GM13977 (cell line): ENCODE data around the gene SRSF1.

ENCODE experiments used
- DNase-seq: peaks from one replicate; pipeline ENCODE4 v3.0.0; 2012; ENCODE audit warnings: low spot score
- in situ Hi-C: fragments of 300-500 bp; cut with MboI; formaldehyde crosslinking; loops from one replicate; pipeline ENCODE4 v1.12.0; 2022; ENCODE audit warnings: low sequenced_read_pairs, low pct_unique_long_range_greater_than_20kb, mixed read lengths, inconsistent platforms; ENCODE audit not compliant: unreplicated experiment
- TF ChIP-seq, protein P1 (sequence below): IDR thresholded peaks from 2 replicates; pipeline ENCODE4 v1.5.1; 2012; ENCODE audit warnings: mild to moderate bottlenecking, control low read depth; ENCODE audit not compliant: insufficient read depth; ENCODE audit errors: extremely low read depth, missing control alignments

SRSF1 gene

DNA sequence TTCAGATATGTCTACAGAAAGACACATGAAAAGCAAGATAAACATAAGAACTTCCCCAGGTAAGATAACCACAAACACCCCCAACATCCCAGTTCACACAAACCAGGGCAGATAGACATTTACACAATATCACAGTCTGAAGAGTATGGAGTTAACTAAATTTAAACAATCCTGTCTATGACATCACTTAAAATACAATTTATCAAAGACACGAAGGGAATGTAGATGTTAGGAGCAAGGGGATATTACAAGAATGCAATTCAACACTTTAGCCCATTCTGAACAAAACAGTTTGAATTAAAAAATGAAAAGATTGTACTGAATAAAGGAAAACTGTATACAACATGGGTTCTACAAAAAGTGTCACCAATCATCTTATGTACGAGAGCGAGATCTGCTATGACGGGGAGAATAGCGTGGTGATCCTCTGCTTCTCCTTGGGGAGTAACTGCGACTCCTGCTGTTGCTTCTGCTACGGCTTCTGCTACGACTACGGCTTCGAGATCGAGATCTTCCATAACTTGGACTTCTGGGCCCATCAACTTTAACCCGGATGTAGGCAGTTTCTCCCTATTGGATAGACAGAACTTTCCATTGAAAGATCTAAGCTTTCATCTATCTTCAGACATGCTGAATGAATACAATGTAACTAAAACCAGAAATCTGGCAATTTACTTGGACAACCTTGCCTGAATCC, 1.9 kb downstream of the SRSF1 start:
- in situ Hi-C loops = loop anchor here (10.0 kb wide), 1 partner anchor 150 kb away; the partner anchor contains the start of gene MRPS23
- no peak for DNase-seq
- TF ChIP-seq, protein P1, sequence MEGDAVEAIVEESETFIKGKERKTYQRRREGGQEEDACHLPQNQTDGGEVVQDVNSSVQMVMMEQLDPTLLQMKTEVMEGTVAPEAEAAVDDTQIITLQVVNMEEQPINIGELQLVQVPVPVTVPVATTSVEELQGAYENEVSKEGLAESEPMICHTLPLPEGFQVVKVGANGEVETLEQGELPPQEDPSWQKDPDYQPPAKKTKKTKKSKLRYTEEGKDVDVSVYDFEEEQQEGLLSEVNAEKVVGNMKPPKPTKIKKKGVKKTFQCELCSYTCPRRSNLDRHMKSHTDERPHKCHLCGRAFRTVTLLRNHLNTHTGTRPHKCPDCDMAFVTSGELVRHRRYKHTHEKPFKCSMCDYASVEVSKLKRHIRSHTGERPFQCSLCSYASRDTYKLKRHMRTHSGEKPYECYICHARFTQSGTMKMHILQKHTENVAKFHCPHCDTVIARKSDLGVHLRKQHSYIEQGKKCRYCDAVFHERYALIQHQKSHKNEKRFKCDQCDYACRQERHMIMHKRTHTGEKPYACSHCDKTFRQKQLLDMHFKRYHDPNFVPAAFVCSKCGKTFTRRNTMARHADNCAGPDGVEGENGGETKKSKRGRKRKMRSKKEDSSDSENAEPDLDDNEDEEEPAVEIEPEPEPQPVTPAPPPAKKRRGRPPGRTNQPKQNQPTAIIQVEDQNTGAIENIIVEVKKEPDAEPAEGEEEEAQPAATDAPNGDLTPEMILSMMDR = no peak

DNA sequence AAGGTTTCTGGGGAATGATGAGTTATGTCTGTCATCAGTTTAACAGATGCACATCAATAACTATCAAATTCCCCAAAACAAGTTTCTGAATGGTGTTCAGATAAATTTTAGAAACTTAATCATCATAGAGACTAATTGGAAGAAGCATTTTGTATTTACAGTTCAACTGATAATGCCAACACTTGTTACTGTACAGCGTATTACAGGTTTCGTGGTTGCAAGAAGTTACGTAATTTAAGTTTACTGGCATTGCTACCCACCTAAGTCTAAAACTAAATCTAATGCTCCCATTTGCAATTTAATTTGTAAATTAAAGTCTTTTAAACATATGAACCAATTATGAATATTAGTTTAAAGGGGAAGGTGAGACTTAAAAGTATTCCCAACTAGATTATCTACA, 3.0 kb downstream of the SRSF1 start:
- in situ Hi-C loops = loop anchor here (10.0 kb wide), 1 partner anchor 149 kb away; the partner anchor contains the start of gene MRPS23
- DNase-seq = no peak
- TF ChIP-seq, protein P1 = no peak

DNA sequence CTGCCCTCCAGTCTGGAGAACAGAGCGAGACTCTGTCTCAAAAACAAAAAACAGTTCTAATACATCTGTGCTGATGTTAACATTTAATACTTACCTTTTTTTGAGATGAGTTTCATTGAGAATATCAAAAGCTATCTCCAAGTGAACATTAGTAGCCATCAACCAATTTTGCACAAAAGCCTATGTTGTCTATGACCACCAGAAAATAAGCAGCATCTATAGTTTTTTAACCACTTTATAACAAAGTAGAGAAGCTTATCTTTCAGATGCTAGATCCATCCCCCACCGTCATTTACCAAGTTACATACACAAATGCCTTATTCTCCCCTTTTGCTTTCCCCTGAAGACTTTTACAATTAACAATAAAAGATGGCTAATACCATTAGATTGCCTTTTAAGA, 4.1 kb downstream of the SRSF1 start:
- in situ Hi-C loops = loop anchor here (10.0 kb wide), 1 partner anchor 148 kb away; the partner anchor contains the start of gene MRPS23
- no peak for DNase-seq
- TF ChIP-seq, protein P1 = no peak

DNA sequence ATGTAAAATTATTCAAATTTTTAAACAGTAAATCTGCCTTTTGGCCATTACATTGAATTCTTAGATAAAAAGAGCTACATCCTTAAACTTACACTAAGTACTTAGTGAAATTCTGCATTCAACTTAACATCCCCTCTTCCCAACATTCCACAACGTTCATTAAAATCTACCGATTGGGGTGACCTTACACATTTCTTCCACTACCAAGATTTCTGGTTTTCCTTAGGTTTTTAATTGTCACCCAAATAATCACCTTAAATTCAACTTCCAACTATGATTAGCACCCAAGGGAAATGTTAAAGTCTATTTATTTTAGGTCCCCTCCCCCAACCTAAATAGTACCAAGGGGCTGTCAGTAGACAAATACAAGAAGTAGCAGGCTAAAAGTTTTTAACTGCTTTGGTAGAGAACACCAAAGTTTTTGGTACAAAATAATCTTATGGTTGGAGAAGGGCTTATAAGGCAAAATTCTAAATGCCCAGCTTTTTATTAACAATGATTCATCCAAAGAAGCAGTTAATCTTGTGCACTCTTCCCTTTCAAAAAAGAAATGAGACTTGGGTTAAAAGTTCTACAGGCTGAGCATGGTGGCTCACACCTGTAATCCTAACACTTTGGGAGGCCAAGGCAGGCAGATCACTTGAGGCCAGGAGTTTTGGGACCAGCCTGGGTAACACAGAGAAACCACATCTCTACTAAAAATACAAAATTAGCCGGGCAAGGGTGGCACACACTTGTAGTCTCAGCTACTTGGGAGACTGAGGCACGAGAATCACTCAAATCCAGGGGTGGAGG, 4.7 kb downstream of the SRSF1 start:
- in situ Hi-C loops = loop anchor here (10.0 kb wide), 1 partner anchor 148 kb away; the partner anchor contains the start of gene MRPS23
- TF ChIP-seq, protein P1 = no peak
- DNase-seq = no peak

DNA sequence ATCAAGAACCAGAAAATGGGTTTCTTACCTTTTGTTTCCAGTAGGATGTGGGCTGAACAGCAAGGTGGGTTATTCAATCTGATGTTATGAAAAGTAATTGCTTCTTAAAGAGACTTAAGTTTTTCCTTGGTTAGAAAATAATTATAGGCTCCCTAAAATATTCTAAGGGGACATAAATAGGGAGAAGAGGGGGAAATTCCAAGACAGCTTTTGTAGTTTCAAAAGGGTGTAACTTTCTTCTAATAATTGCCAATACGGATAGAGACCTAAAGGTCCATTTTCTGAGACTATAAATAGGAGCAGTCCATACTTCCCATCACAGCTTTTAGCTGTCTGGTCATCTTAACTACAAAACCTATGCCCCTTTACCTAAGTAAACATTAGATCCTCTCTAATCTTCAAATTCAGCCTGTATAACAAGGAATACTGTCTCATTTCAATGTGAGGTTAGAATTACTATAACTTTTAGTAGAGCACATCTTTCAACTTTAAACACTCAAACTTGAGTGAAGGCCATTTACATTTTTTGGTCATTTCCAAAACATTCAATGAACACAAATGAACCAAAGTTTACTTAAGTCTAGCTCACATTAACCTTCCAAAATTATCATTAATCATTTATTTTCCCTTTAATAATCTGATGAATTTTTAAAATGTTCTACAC, 5.5 kb downstream of the SRSF1 start:
- DNase-seq = no peak
- TF ChIP-seq, protein P1 = no peak
- in situ Hi-C loops = loop anchor here (10.0 kb wide), 1 partner anchor 147 kb away; the partner anchor contains the start of gene MRPS23

DNA sequence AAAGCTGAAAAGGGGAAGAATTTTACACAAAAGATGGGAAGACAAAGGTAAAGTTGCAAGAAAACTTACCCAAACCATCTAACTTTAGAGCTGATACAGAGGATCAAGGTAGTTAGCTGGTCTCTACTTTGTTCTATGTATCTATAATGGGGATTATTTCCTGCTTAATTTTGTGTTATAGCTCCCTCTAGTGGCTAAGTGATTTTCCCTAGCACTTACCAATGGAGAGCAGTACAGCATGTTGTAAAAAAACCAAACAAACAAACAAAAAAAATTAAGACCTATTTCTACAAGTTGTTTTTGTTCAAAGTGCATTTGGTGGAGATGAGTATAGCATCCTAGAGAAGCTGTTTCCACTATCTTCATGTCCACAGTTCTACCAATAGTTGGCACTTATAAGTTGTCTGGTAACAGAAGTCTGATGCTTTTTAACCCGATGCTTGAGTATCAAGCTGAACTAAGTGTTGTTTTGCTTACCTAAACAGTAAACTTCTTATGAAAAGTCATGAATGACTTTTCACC, 7.5 kb downstream of the SRSF1 start:
- peak; percentile 45 for DNase-seq

More for the DNA sequence above, 7.5 kb downstream of the SRSF1 start:
- in situ Hi-C loops = loop anchor here (10.0 kb wide), 2 partner anchors 105 to 145 kb away; partner anchors contain the start of gene MRPS23
- TF ChIP-seq, protein P1 = peak; percentile 79
